ENCODE results near the gene VCAM1. TPM values are rescaled to one million over a fixed set of nuclear protein-coding genes. Genes with fewer than 3 reads are reported as not detected.

Gene VCAM1
- total and polyA plus RNA-seq, 7 donors, result 1.8 to 18.9 (median 6.7) TPM

DNA sequence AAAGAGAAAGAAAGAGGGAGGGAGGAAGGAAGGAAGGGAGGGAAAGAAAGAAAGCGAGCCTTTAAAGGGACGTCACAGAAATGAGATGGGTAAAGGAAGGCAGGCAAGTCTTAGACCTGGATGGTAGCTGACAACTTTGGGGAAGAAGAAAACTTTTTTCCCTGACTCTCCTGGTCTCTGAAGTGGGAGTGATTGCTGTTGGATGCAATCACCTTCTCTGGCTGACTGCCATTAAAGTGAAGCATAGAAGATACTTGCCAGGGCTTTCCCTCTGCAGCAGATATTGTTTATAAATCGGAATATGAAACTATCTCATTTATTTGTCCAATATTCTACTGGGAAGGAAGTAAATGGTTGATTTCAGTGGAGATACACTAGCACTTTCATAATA is 27.0 kb downstream of the VCAM1 start:
- WGBS, 2 donors, result 84 to 85% methylated on average over 3 of the region's 3 CpGs

DNA sequence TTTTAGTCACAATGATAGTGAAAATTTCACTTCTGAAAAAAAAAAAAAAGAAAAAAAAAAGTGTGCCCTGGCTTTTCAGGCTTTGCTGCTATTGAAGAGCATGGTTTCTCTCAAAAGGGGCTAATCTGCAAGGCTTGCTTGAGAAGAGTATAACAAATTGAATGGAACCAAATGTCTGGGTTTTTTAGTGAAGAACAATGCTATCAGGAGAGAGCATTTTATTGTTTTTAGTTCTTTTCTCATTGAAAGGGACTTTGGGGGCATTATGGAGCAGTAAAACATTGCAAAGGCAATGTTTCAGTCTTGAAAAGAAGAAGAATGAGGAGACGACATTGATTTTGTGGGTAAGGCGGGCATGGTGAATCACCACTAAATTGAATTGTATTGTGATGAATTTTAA is 28.2 kb downstream of the VCAM1 start:
- no peak for DNase-seq
- TF ChIP-seq EP300 (IDR thresholded peaks at IDR 0.05) (no peak), POLR2A (IDR thresholded peaks at IDR 0.05) (no peak), POLR2AphosphoS5 (IDR thresholded peaks at IDR 0.05) (no peak)
- TF ChIP-seq, protein P1, sequence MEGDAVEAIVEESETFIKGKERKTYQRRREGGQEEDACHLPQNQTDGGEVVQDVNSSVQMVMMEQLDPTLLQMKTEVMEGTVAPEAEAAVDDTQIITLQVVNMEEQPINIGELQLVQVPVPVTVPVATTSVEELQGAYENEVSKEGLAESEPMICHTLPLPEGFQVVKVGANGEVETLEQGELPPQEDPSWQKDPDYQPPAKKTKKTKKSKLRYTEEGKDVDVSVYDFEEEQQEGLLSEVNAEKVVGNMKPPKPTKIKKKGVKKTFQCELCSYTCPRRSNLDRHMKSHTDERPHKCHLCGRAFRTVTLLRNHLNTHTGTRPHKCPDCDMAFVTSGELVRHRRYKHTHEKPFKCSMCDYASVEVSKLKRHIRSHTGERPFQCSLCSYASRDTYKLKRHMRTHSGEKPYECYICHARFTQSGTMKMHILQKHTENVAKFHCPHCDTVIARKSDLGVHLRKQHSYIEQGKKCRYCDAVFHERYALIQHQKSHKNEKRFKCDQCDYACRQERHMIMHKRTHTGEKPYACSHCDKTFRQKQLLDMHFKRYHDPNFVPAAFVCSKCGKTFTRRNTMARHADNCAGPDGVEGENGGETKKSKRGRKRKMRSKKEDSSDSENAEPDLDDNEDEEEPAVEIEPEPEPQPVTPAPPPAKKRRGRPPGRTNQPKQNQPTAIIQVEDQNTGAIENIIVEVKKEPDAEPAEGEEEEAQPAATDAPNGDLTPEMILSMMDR (IDR thresholded peaks at IDR 0.05), result no peak
- Histone ChIP-seq H3K27me3 (no peaks in the 10 kb centered on the region), H3K4me1 (no peaks in the 10 kb centered on the region), H3K36me3 (no peaks in the 10 kb centered on the region), H3K27ac (no peak overlapping the region), H3K4me3 (no peak overlapping the region), H3K9me3 (no peaks in the 10 kb centered on the region)
- WGBS, 2 donors, result 90% methylated on average over 2 of the region's 2 CpGs
- intact Hi-C loops (cut with DNase I), result no loop called here

More for the DNA sequence above, 27.0 kb downstream of the VCAM1 start:
- TF ChIP-seq, protein P1 (IDR thresholded peaks at IDR 0.05), result no peak
- TF ChIP-seq EP300 (IDR thresholded peaks at IDR 0.05) (no peak), POLR2AphosphoS5 (IDR thresholded peaks at IDR 0.05) (no peak), POLR2A (IDR thresholded peaks at IDR 0.05) (no peak)
- H3K27ac ChIP-seq, result no peak overlapping the region
- no peak overlapping the region for H3K4me3 ChIP-seq
- no peaks in the 10 kb centered on the region for H3K27me3 ChIP-seq
- intact Hi-C loops (cut with DNase I), result no loop called here
- H3K4me1 ChIP-seq, result no peaks in the 10 kb centered on the region
- no peaks in the 10 kb centered on the region for H3K9me3 ChIP-seq
- DNase-seq, result no peak
- no peaks in the 10 kb centered on the region for H3K36me3 ChIP-seq

DNA sequence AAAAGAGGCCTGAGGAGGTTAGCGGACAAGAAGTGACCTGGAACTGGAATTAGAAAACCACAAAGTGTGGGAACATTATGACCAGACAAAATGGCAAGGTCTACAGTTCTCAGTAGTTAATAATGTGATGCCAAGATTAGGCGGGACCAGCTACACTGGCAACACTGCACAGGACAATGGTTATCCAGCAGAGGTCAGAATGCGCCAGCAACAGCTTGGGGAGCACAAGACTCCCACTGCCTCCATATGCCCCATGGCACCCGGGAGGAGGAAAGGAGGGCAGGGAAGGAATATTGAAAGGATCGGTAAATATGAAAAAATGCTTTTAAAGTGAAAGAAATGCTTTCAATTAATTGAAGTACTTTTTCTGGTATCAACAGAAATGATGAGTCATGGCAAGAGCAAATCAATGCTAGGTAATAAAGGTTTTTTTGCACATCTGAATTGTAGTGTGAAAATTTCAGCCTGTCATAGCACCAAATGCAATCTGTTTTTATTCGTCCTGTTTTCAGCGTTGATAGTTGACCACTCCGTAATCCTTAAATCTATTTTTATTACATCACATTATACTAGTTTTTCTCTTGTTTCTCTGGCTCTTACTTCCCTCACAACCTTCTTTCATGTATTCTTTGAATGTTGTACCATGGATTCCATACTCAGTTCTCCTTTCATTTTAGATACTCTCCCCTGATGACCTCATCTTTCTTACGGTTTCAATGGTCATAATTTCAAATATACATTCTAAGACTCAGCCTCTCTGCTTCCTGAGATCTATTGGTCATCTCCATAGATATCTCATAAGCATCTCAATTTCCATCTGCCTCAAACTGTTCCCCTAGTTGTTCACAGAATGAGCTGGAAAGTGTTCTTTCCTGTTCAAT is 30.7 kb downstream of the VCAM1 start:
- TF ChIP-seq POLR2AphosphoS5 (IDR thresholded peaks at IDR 0.05), result no peak
- TF ChIP-seq POLR2A (IDR thresholded peaks at IDR 0.05), result no peak
- Histone ChIP-seq H3K27ac (no peak overlapping the region), H3K27me3 (no peaks in the 10 kb centered on the region), H3K9me3 (no peaks in the 10 kb centered on the region), H3K4me3 (no peak overlapping the region), H3K4me1 (no peaks in the 10 kb centered on the region), H3K36me3 (no peaks in the 10 kb centered on the region)
- no peak for DNase-seq
- intact Hi-C loops (cut with DNase I), result no loop called here
- WGBS, 2 donors, result 82 to 83% methylated on average over 9 of the region's 9 CpGs

DNA sequence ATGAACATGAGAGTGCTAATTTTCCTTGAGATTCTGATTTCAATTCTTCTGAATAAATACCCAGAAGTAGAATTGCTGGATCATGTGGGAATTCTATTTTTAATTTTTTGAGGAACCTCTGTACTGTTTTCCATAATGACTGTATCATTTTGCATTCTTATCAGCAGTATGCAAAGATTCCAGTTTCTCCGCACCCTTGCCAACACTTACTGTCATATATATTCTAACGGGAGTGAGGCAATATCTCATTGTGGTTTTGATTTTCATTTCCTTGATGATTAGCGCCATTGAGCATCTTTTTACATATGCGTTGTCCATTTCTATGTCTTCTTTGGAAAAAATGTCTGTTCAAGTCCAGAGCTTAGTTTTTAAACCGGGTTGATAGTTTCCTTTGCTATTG is 33.2 kb downstream of the VCAM1 start:
- 77 to 93% methylated on average over 5 of the region's 5 CpGs for WGBS, 2 donors
- TF ChIP-seq, protein P1 (IDR thresholded peaks at IDR 0.05), result no peak
- no peak for TF ChIP-seq EP300 (IDR thresholded peaks at IDR 0.05)
- no peak for TF ChIP-seq POLR2A (IDR thresholded peaks at IDR 0.05)
- no peak for TF ChIP-seq POLR2AphosphoS5 (IDR thresholded peaks at IDR 0.05)
- H3K27ac ChIP-seq, result no peak overlapping the region
- no peaks in the 10 kb centered on the region for H3K4me1 ChIP-seq
- no peak overlapping the region for H3K4me3 ChIP-seq
- DNase-seq, result no peak
- H3K36me3 ChIP-seq, result no peaks in the 10 kb centered on the region
- intact Hi-C loops (cut with DNase I), result no loop called here
- H3K9me3 ChIP-seq, result no peaks in the 10 kb centered on the region
- no peaks in the 10 kb centered on the region for H3K27me3 ChIP-seq

DNA sequence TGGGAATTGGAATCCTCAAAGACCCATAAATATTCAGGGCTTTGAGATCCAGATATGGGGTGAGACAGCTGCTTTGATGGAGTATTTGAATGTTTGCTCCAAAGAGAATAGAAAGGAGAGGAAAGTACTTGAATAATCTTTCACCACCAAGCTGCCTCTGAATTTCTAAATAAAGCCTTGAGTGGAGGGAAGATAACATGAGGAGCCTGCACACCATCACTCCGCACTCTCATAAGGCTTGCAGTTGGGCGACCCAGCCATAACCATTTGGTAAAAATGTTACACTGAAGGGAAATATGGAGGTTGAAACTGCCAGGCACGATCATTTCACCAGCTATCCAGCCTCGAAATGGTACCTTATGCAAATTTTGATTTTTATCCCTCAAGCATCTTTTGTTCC is 38.4 kb downstream of the VCAM1 start:
- no peaks in the 10 kb centered on the region for H3K27me3 ChIP-seq
- no peaks in the 10 kb centered on the region for H3K4me1 ChIP-seq
- intact Hi-C loops (cut with DNase I), result no loop called here
- no peak overlapping the region for H3K4me3 ChIP-seq
- TF ChIP-seq POLR2A (IDR thresholded peaks at IDR 0.05), result no peak
- TF ChIP-seq, protein P1 (IDR thresholded peaks at IDR 0.05), result no peak
- TF ChIP-seq EP300 (IDR thresholded peaks at IDR 0.05), result no peak
- no peak for TF ChIP-seq POLR2AphosphoS5 (IDR thresholded peaks at IDR 0.05)
- no peak overlapping the region for H3K27ac ChIP-seq
- no peaks in the 10 kb centered on the region for H3K9me3 ChIP-seq
- H3K36me3 ChIP-seq, result no peaks in the 10 kb centered on the region
- 80 to 89% methylated on average over 4 of the region's 4 CpGs for WGBS, 2 donors
- no peak for DNase-seq

All from sigmoid colon (tissue), 7 donors.